ENCODE measurements around the gene NKD2.

NKD2 gene

GRCh38 chr5:1050423-1051365, 42.1 kb downstream of the NKD2 start:
- Histone ChIP-seq H2BK12ac (ENCODE audit: low read length) (no peak overlapping the region), H2AFZ (ENCODE audit: insufficient read depth, low read length, poor library complexity) (no peak overlapping the region), H2AK5ac (ENCODE audit: low read length) (no peak overlapping the region), H3K36me3 (ENCODE audit: control insufficient read depth in 1 of 2, insufficient read depth in 2 of 2, low read length in 2 of 2) (peaks cover 10 to 19% of the 10 kb centered on the region in 2 experiments), H3K14ac (ENCODE audit: low read length) (no peak overlapping the region), H2BK5ac (ENCODE audit: low read depth, low read length, poor library complexity) (no peak overlapping the region), H2BK120ac (ENCODE audit: insufficient read depth, low read length, poor library complexity) (no peak overlapping the region), H3K27me3 (ENCODE audit: insufficient read depth, low read length) (no peaks in the 10 kb centered on the region), H3K4me2 (ENCODE audit: low read length) (no peak overlapping the region), H4K12ac (ENCODE audit: low read depth, low read length) (no peak overlapping the region), H3K23ac (ENCODE audit: low read length) (no peak overlapping the region), H3K4me3 (ENCODE audit: low read depth, low read length) (no peak overlapping the region), H4K91ac (ENCODE audit: low read depth, low read length) (no peak overlapping the region), H3K4ac (ENCODE audit: low read depth, low read length) (no peak overlapping the region), H3K79me2 (ENCODE audit: control insufficient read depth, insufficient read depth, low read length, poor library complexity) (no peaks in the 10 kb centered on the region), H3K79me1 (ENCODE audit: low read length) (no peaks in the 10 kb centered on the region), H3K18ac (ENCODE audit: low read length) (no peak overlapping the region), H3K4me1 (ENCODE audit: control insufficient read depth in 1 of 2, insufficient read depth in 2 of 2, low read length in 2 of 2) (no peaks in the 10 kb centered on the region), H3K9me3 (ENCODE audit: insufficient read depth, low read depth, low read length) (peaks cover 17% of the 10 kb centered on the region), H3K9ac (ENCODE audit: low read length) (no peak overlapping the region), H3K27ac (ENCODE audit: low read depth, low read length) (no peak overlapping the region), H4K8ac (ENCODE audit: low read depth, low read length) (no peak overlapping the region)
- DNase-seq: no peak
- WGBS (ENCODE audit: extremely low coverage, insufficient coverage, insufficient read length): no CpG with 5 or more reads among the region's 29 CpGs

- WGBS (ENCODE audit: extremely low coverage, insufficient coverage, insufficient read length): no CpG with 5 or more reads among the region's 16 CpGs
- Histone ChIP-seq H3K36me3 (ENCODE audit: control insufficient read depth in 1 of 2, insufficient read depth in 2 of 2, low read length in 2 of 2) (peaks cover 13 to 23% of the 10 kb centered on the region in 2 experiments), H3K9me3 (ENCODE audit: insufficient read depth, low read depth, low read length) (peaks cover 10% of the 10 kb centered on the region), H3K4me3 (ENCODE audit: low read depth, low read length) (no peak overlapping the region), H4K91ac (ENCODE audit: low read depth, low read length) (no peak overlapping the region), H3K27ac (ENCODE audit: low read depth, low read length) (no peak overlapping the region), H2BK120ac (ENCODE audit: insufficient read depth, low read length, poor library complexity) (no peak overlapping the region), H3K14ac (ENCODE audit: low read length) (no peak overlapping the region), H3K4me1 (ENCODE audit: control insufficient read depth in 1 of 2, insufficient read depth in 2 of 2, low read length in 2 of 2) (no peaks in the 10 kb centered on the region), H3K23ac (ENCODE audit: low read length) (no peak overlapping the region), H3K27me3 (ENCODE audit: insufficient read depth, low read length) (no peaks in the 10 kb centered on the region), H3K4ac (ENCODE audit: low read depth, low read length) (no peak overlapping the region), H3K4me2 (ENCODE audit: low read length) (no peak overlapping the region), H2AK5ac (ENCODE audit: low read length) (no peak overlapping the region), H2BK12ac (ENCODE audit: low read length) (no peak overlapping the region), H2BK5ac (ENCODE audit: low read depth, low read length, poor library complexity) (no peak overlapping the region), H2AFZ (ENCODE audit: insufficient read depth, low read length, poor library complexity) (no peak overlapping the region), H4K12ac (ENCODE audit: low read depth, low read length) (no peak overlapping the region), H3K79me1 (ENCODE audit: low read length) (no peaks in the 10 kb centered on the region), H3K9ac (ENCODE audit: low read length) (no peak overlapping the region), H4K8ac (ENCODE audit: low read depth, low read length) (no peak overlapping the region), H3K18ac (ENCODE audit: low read length) (no peak overlapping the region), H3K79me2 (ENCODE audit: control insufficient read depth, insufficient read depth, low read length, poor library complexity) (no peaks in the 10 kb centered on the region)
- DNase-seq: no peak
Observed at GRCh38 chr5:1051366-1051720, 42.7 kb downstream of the NKD2 start.

GRCh38 chr5:1052076-1052475, 43.5 kb downstream of the NKD2 start:
- Histone ChIP-seq H3K27me3 (ENCODE audit: insufficient read depth, low read length) (no peaks in the 10 kb centered on the region), H2BK12ac (ENCODE audit: low read length) (no peak overlapping the region), H3K23ac (ENCODE audit: low read length) (no peak overlapping the region), H3K79me2 (ENCODE audit: control insufficient read depth, insufficient read depth, low read length, poor library complexity) (no peaks in the 10 kb centered on the region), H3K36me3 (ENCODE audit: control insufficient read depth in 1 of 2, insufficient read depth in 2 of 2, low read length in 2 of 2) (peaks cover 17 to 26% of the 10 kb centered on the region in 2 experiments), H3K14ac (ENCODE audit: low read length) (no peak overlapping the region), H4K12ac (ENCODE audit: low read depth, low read length) (no peak overlapping the region), H3K4me3 (ENCODE audit: low read depth, low read length) (no peak overlapping the region), H3K9ac (ENCODE audit: low read length) (no peak overlapping the region), H2AFZ (ENCODE audit: insufficient read depth, low read length, poor library complexity) (no peak overlapping the region), H3K79me1 (ENCODE audit: low read length) (no peaks in the 10 kb centered on the region), H2BK5ac (ENCODE audit: low read depth, low read length, poor library complexity) (no peak overlapping the region), H3K4me1 (ENCODE audit: control insufficient read depth in 1 of 2, insufficient read depth in 2 of 2, low read length in 2 of 2) (no peaks in the 10 kb centered on the region), H4K8ac (ENCODE audit: low read depth, low read length) (no peak overlapping the region), H3K4me2 (ENCODE audit: low read length) (no peak overlapping the region), H3K9me3 (ENCODE audit: insufficient read depth, low read depth, low read length) (peaks cover 7% of the 10 kb centered on the region), H2AK5ac (ENCODE audit: low read length) (no peak overlapping the region), H3K4ac (ENCODE audit: low read depth, low read length) (no peak overlapping the region), H3K18ac (ENCODE audit: low read length) (no peak overlapping the region), H3K27ac (ENCODE audit: low read depth, low read length) (no peak overlapping the region), H4K91ac (ENCODE audit: low read depth, low read length) (no peak overlapping the region), H2BK120ac (ENCODE audit: insufficient read depth, low read length, poor library complexity) (no peak overlapping the region)
- no peak for DNase-seq
- WGBS (ENCODE audit: extremely low coverage, insufficient coverage, insufficient read length): no CpG with 5 or more reads among the region's 17 CpGs

GRCh38 chr5:1052641-1053390, 44.2 kb downstream of the NKD2 start:
- peaks cover 3% of the 10 kb centered on the region for H3K9me3 ChIP-seq (ENCODE audit: insufficient read depth, low read depth, low read length)
- H2BK5ac ChIP-seq (ENCODE audit: low read depth, low read length, poor library complexity): no peak overlapping the region
- no CpG with 5 or more reads among the region's 29 CpGs for WGBS (ENCODE audit: extremely low coverage, insufficient coverage, insufficient read length)

More at GRCh38 chr5:1052641-1053390, 44.2 kb downstream of the NKD2 start:
- H3K27me3 ChIP-seq (ENCODE audit: insufficient read depth, low read length): no peaks in the 10 kb centered on the region
- H3K36me3 ChIP-seq (ENCODE audit: control insufficient read depth in 1 of 2, insufficient read depth in 2 of 2, low read length in 2 of 2): peaks cover 18 to 26% of the 10 kb centered on the region in 2 experiments
- H2BK12ac ChIP-seq (ENCODE audit: low read length): no peak overlapping the region
- H3K79me1 ChIP-seq (ENCODE audit: low read length): no peaks in the 10 kb centered on the region
- no peak overlapping the region for H2AK5ac ChIP-seq (ENCODE audit: low read length)
- no peak overlapping the region for H2AFZ ChIP-seq (ENCODE audit: insufficient read depth, low read length, poor library complexity)
- no peaks in the 10 kb centered on the region for H3K4me1 ChIP-seq (ENCODE audit: control insufficient read depth in 1 of 2, insufficient read depth in 2 of 2, low read length in 2 of 2)
- no peaks in the 10 kb centered on the region for H3K79me2 ChIP-seq (ENCODE audit: control insufficient read depth, insufficient read depth, low read length, poor library complexity)
- no peak overlapping the region for H3K4me2 ChIP-seq (ENCODE audit: low read length)
- no peak overlapping the region for H4K12ac ChIP-seq (ENCODE audit: low read depth, low read length)
- no peak overlapping the region for H3K9ac ChIP-seq (ENCODE audit: low read length)
- no peak overlapping the region for H3K4me3 ChIP-seq (ENCODE audit: low read depth, low read length)
- no peak overlapping the region for H3K14ac ChIP-seq (ENCODE audit: low read length)
- no peak for DNase-seq
- H2BK120ac ChIP-seq (ENCODE audit: insufficient read depth, low read length, poor library complexity): no peak overlapping the region
- no peak overlapping the region for H4K91ac ChIP-seq (ENCODE audit: low read depth, low read length)
- H3K18ac ChIP-seq (ENCODE audit: low read length): no peak overlapping the region
- H3K23ac ChIP-seq (ENCODE audit: low read length): no peak overlapping the region
- no peak overlapping the region for H3K4ac ChIP-seq (ENCODE audit: low read depth, low read length)
- H3K27ac ChIP-seq (ENCODE audit: low read depth, low read length): no peak overlapping the region
- no peak overlapping the region for H4K8ac ChIP-seq (ENCODE audit: low read depth, low read length)

All from trophoblast cell (in vitro differentiated cells and primary cell).